HepG2 (cell line): ENCODE data around the gene FOXL3.

Source experiments
- CREB3 ChIP-seq: sonication (generic); formaldehyde crosslinking; IDR thresholded peaks from 2 replicates; pipeline ENCODE4 v1.5.0; 2020; ENCODE audit warnings: missing genetic modification reagents
- ZNF850 ChIP-seq: sonication (generic); formaldehyde crosslinking; conservative IDR thresholded peaks from 2 replicates; pipeline ENCODE4 v1.9.0; 2021; ENCODE audit warnings: mild to moderate bottlenecking, missing genetic modification reagents
- TF ChIP-seq, protein P1 (sequence below): IDR thresholded peaks from 2 replicates; pipeline ENCODE4 v1.6.1; 2016; ENCODE audit warnings: low read depth, borderline replicate concordance

- TF ChIP-seq CREB3 (no peak), ZNF850 (CRISPR knock-in tag) (no peak)
- TF ChIP-seq, protein P1, sequence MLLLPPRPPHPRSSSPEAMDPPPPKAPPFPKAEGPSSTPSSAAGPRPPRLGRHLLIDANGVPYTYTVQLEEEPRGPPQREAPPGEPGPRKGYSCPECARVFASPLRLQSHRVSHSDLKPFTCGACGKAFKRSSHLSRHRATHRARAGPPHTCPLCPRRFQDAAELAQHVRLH (CRISPR knock-in tag), result no peak
These were observed 32.2 kb downstream of the FOXL3 start for GRCh38 chr7:322111-322671.
